GOT3 (cell line): ENCODE results near the gene ENDOU.

Experiments used
- DNase-seq: peaks from one replicate; lab custom pipeline; 2025; ENCODE audit warnings: mixed read lengths; lab: John Stamatoyannopoulos, UW

Gene ENDOU

DNA sequence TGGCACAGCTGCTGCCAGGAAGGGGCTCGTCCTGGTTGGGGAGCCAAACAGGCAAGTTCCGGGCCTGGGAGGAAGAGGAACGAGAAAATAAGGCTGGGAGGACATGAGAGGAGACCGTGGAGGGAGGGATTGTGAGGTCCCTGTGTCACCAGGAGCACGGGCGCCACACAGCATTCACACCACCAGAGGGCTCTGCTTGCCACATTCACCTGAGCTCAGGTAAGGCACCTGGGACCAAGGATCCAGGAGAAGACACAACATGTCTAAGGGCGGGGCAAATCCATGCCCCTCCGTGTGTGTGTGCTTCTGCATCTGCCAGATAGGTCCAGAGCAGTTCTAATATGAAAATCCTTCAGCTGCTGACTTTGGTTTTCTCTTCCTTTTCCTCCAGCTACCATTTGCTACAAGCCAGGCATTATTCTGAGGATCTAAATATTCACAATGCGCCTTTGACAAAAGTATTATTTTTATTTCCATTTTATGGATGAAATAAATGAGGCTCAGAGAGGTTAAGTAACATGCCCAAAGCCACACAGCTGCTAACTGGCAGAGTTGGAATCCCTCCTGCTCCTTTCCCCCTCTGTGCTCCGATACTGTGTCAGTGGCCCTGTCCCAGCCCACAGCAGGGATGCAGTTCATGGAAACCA is 18.8 kb upstream of the ENDOU start:
- no peak for DNase-seq

DNA sequence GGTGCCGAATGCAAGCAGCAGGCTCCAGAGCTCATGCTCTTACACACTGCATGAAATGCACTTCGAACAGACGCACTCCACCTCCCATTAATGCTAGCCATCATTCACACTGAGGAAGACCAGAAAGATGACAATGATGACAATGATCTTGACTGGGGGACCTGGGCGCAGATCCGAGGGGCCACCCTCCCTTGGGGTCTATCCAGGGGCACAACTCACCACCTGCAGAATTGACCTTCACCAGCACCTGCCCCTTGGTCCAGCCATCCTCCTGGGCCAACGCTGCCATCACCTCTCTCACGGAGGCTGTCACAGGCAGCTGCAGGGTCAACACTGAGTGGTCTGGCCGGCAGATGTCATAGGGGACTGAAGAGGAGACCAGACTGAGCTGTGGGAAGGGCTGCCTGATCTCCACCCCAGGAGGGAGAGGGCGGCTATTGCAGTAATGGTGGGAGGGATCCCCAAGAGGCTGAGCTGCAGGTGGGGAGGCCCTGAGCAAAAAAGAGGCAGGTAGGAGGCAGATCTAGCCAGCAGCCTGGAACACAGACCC is 18.1 kb upstream of the ENDOU start:
- no peak for DNase-seq

DNA sequence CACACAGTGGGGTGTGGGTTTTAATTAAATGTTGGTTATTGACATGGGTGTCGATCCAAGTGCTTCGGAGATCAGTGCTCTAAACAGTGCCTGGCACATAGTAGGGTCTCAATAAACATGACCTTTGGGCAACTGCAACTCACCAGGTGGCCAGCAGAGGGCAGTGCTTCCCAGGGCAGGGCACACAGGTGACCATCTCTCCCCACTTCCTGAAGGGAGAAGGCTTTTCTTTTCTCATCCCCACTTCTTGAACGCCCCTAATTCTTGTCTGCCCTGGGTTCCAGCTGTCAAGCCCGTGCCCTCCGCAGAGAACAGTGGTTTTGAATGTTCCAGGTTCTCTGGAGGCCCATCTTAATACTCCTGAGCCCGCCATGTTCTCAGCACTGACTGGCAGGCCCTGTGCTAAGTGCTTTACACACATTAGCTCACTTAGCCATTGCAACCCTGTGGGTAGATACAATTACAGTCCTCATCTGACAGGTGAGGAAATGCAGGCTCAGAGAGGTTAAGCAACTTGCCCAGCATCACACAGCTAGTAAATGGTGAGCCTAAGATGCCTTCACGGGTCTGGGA is 17.0 kb upstream of the ENDOU start:
- DNase-seq: no peak

GRCh38 chr12:47741340-47741703 is 16.0 kb upstream of the ENDOU start:
- no peak for DNase-seq

- no peak for DNase-seq
These were observed 15.5 kb upstream of the ENDOU start for GRCh38 chr12:47740606-47741339.

DNA sequence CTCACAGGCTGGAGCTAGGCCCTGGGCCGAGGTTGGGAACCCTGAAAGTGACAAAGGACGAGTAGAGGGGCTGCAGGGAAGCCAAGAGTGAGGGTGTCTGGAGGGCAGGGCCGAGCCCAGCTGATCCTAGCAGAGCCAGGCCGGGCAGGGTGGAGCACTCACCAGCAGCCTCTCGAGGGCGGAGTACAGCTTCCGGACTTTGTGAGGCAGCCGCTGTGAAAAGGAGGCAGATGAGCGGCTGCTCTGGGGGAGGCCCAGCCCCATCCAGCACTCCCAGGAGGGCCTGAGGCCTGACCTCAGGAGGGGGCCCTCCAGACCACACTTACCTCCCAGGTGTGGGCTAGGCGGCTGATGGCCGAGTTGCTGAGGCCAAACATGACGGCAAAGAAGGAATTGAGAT is 14.7 kb upstream of the ENDOU start:
- DNase-seq: no peak

DNA sequence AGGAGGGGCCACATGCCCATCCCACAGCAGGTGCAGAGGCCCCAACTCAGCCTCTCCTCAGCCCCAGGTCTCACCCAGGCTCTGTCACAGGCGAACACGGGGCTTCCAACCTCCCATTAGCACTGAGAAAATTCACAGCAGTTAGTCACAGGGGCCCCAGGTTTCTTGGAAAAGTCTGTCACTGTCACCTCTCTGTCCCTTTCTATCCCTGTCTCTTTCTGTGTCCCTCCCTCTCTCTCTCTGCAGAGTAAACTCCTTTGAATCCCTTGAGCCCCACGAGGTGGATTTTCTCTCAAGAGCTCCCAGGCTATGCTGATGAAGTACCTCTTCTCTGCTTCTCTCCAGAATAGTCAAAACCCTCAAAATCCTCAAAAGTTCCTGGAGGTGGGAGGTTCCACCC is 14.0 kb upstream of the ENDOU start:
- no peak for DNase-seq

DNA sequence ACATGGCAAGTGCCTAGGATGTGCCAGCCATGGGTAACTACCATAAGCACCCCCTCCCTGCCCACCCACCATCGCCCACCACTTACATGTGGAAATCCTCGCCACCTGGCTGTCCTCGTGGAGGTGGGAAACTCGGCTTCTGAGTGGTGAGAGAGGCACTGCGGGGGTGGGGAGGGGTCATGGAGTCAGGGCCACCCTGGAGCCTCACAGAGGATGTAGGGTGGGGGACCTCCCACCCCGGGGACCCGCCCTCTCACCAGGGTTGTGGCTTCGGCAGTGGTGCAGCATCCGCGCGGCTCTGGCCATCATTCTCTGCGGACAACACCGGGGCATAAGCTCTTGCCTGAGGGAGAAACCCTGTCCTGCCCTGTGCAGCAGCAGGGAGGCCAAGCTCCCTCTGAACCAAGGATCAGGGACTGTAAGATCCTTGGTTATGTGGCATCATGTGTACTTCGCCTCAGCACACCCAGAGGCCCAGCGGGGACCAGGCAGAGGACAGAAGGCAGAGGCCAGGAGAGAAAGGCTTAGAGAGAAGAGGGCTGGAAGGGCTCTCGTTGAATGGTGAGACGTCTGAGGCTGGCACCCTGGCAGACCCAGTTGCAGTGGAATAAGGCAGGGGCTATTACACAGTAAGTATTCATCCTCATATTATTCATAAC is 12.8 kb upstream of the ENDOU start:
- no peak for DNase-seq

DNA sequence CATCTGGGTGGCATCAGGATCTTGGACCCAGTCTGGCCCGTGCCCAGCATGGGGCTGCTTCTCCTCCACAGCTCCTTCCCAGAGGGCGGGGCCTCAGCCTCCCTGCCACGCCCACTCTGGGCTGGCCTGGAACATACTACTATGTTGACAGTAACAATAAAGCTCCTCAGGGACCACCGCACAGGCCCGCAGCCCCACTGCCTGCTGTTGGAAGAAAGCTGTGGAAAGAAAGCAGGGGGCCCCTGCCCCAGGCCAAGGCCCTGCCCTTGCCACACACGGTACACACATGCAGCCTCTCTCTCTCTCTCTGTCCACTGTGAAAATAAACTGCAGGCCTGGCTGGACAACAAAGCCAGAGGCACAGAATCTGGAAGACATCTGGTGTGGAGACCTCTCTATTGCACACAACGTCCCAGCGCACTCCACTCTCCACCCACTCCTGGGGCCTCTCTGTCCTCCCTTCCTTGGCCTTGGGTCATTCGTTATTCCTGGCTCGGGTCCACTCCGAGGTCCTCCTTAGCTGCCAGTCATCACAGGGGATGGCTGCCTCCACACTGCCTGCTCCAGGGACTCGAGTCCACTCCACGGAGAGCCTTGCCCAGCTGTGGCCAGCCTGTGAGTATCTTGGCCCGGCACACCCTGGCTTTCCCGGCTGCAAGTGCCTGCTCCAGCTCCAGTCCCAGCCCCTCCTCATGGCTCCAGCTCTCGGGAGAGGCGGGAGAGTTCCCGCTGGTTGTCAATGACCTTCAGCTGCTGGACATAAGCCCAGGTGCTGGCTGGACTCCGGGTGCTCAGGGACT is 11.8 kb upstream of the ENDOU start:
- DNase-seq: no peak

GRCh38 chr12:47736216-47736615 is 10.9 kb upstream of the ENDOU start:
- no peak for DNase-seq

- DNase-seq: no peak
These were observed 10.4 kb upstream of the ENDOU start for GRCh38 chr12:47735649-47736048.

GRCh38 chr12:47734725-47735480 is 9.6 kb upstream of the ENDOU start:
- DNase-seq: no peak

DNA sequence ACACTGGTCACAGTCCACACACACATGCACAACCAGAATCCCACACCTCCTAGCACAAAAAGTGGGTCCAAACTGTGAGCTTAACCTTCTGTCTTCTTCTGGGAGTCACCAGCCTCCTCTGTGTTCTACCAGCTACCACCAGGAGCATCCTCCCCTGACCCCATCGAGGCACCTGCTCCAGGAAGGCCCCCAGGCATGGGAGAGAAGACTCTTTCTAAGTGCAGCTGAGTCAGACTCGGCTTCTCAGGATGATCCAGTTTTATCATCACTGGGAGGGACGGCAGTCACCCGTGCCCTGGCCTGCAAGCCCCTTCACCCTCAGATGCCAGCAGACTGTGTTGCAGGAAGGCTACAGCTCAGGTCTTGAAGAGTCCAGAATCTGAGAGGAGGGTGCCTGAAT is 7.9 kb upstream of the ENDOU start:
- DNase-seq: no peak

DNA sequence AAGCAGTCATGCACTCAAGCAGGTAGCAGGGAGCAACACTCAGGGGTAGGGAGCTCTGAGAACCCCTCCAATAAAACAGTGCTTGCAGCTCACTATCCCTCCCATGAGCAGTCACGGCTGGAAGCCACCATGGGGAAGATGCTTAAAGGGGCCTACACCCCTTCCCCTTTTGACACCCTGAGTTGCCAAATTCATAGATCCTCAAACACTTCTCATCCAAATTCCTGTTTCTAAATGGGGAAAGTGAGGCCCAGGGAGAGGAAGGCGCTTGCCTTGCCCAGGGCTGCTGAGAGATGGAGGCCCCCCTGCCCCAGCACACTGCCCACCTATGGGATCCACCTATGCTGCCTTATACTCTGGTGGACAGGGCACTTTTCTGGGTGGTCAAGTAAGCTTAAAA is 7.2 kb upstream of the ENDOU start:
- no peak for DNase-seq

DNA sequence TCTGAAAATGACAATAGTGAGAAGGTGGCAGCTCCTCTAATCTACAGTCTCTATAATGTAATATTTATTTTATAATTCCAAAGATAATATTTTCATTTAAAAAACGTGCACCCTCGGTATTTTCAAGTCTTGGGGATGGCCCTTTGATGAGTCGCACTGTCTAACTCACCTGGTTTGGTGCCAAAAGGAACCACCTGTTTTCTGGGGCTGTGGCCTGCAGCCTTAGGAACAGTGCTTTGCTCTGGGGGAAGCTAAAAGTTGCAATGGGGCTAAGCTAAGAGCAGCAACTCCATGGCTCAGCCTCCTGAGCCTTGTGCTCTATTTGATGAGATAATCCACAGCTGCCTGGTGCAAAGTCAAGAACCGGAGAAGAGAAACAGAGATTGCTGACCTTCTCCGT is 6.4 kb upstream of the ENDOU start:
- no peak for DNase-seq

GRCh38 chr12:47730341-47730744 is 5.1 kb upstream of the ENDOU start:
- DNase-seq: no peak

GRCh38 chr12:47729233-47729632 is 3.9 kb upstream of the ENDOU start:
- no peak for DNase-seq

- DNase-seq: no peak
These were observed 603 bp upstream of the ENDOU start for GRCh38 chr12:47725893-47726292.

GRCh38 chr12:47722941-47723631 is 2.2 kb downstream of the ENDOU start:
- no peak for DNase-seq

- no peak for DNase-seq
These were observed 3.0 kb downstream of the ENDOU start for GRCh38 chr12:47722136-47722834.
